ENCODE measurements around the gene OR6N1.

- TF ChIP-seq CTCF (IDR thresholded peaks at IDR 0.05; ENCODE audit: low read depth, low read length) (no peak), MAX (IDR thresholded peaks at IDR 0.05; ENCODE audit: low read depth, low read length) (no peak)
Observed at GRCh38 chr1:158717344-158717743, 54.7 kb downstream of the OR6N1 start.

Measured in NB4 (cell line).